ENCODE measurements around the gene SEC16A.

Gene SEC16A

DNA sequence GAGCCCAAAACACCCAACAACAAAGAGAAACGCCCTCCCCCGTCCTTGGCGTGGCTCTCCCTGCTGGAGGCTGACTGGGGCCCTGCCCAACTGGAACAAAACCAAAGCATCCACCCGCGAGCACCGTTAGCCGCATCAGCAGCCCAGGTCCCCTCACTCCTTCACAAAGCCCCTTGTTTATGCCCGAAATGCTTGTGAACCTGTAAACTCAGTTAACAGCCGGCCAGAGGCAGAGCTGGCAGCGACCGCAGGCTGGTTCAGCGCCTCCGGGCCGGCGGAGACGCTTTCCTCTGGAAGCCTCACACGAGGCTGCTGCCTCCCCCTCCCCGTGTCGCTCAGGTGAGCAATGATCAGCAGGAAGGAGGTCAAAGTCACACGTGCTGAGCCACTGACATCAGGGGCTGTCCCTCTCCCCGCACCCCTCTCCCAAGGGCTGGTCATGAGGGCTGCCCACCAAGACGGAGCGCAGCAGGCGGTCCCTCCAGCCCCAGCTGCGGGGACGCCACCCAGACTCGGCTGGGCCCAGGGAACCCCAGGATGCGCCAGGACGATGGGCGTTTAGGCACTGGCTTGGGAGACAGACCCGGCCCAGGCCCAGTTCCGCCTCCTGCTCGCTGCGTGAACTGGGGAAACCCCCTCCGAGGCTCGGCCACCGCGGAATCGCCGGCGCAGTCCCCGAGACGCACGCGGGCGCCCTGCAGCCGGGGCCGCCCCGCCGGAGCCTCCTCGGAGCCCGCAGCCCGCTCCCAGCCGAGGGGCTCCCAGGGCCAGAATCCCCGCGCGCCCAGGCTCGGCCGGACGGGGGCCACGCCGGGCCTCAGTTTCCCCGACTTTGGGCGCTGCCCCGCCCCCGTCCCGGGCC is 83.4 kb downstream of the SEC16A start:
- DNase-seq (ENCODE audit: low read depth): no peak

GRCh38 chr9:136398286-136398685 is 84.6 kb downstream of the SEC16A start:
- no peak for DNase-seq (ENCODE audit: low read depth)

- DNase-seq (ENCODE audit: low read depth): no peak
Observed at GRCh38 chr9:136397643-136398042, 85.2 kb downstream of the SEC16A start.

GRCh38 chr9:136396219-136396515 is 86.7 kb downstream of the SEC16A start:
- no peak for DNase-seq (ENCODE audit: low read depth)

DNA sequence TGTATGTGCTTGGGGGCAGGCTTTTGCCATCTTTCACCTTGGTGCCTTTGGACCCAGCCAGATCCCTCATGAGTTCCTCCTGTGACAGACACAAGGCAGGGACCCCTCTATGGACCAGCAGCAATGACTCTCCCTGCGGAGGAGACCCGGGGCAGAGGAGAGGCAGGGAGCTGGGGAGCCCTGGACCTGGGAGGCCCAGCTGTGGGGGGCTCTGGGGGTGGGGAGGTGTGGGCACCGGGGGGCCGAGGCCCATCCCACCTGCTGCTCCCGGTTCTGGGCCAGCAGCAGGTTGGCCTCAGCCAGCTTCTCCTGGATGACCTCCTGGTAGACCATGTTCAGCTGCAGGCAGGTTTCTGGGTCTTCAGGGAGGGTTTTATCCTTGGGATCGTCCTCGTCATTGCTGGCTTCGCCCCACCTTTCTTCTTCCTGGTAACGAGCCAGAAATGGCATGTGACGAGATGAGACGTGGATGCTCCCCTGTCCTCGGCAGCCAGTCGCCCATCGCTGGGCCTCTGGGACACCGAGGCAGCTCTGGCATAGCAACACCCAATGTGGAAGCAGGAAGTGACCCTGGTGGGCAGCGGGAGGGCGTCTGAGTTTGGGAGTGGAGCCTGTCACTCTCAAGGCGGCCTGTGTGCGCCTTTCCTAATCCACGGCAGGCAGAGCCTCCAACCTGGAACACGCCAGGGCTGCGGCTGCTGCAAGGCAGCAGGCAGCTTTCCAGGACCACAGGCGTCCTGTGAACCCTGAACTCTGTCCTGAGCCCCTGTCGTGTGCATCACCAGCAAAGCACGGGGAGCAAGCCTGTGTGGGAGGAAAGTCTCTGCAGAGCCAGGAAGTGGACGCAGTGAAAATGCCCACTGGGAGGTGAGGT is 87.3 kb downstream of the SEC16A start:
- no peak for DNase-seq (ENCODE audit: low read depth)

DNA sequence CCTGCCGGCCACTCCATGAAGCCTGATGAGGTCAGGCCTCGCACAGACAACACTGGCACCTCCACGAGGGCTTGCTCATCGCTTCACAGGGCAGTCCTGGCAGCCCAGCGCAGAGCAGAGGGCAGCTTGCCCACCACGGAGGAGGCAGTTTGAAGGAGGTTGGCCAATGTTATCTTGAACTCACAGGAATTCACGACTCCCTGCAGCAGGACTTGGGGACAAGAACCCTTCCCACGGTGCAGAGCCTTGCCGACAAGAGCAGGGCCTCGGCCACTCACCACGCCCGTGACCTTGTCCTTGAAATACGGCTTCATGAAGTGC is 87.9 kb downstream of the SEC16A start:
- no peak for DNase-seq (ENCODE audit: low read depth)

GRCh38 chr9:136394312-136395019 is 88.4 kb downstream of the SEC16A start:
- DNase-seq (ENCODE audit: low read depth): no peak

DNA sequence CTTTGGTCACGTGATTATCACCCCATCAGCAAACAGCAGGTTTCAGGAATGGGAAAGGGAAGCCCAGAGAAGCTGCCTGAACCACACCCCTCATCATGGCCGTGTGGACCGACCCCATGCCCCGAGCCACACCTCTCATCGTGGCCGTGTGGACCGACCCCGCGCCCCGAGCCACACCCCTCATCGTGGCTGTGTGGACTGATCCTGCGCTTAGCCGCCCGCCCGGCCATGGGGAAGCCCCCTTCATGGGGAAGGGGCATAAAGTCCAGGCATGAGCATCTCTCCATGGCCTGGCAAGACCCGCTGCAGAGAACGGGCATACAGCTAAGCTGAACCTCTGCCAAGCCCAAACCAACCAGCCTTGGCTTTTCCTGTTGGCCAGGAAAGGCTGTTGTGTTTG is 89.3 kb downstream of the SEC16A start:
- DNase-seq (ENCODE audit: low read depth): no peak

GRCh38 chr9:136392538-136393449 is 90.0 kb downstream of the SEC16A start:
- DNase-seq (ENCODE audit: low read depth): no peak

- DNase-seq (ENCODE audit: low read depth): no peak
Observed at GRCh38 chr9:136391737-136392537, 90.9 kb downstream of the SEC16A start.
